CD14-positive monocyte (primary cell): ENCODE data around the gene KIF26B. TPM values are rescaled to one million over a fixed set of nuclear protein-coding genes. Genes with fewer than 3 reads are reported as not detected.

ENCODE experiments used
- DNase-seq, 3 donors: peaks; one replicate each; pipeline ENCODE4 v3.0.0-alpha.2; 2011 to 2022
- H2AFZ ChIP-seq: 2 replicates; pipeline ENCODE4 v1.6.0; 2012; ENCODE audit warnings: mild to moderate bottlenecking, low read depth, low read length, inconsistent platforms; ENCODE audit not compliant: insufficient read depth, poor library complexity, severe bottlenecking
- H3K27ac ChIP-seq, 2 donors: 1 replicate in 1 of 2; 2 replicates in 1 of 2; pipeline ENCODE4 v1.5.1; 2012 to 2013; ENCODE audit warnings: low read length in 2 of 2, control low read depth in 1 of 2, inconsistent platforms in 1 of 2, low read depth in 1 of 2, mild to moderate bottlenecking in 1 of 2
- H3K27me3 ChIP-seq, 2 donors: one replicate each; pipeline versions ENCODE4 v1.6.0 to v1.6.1; 2011 to 2013; ENCODE audit warnings: low read length in 2 of 2; ENCODE audit not compliant: control insufficient read depth in 2 of 2, insufficient read depth in 2 of 2
- H3K36me3 ChIP-seq, 2 donors: replicated peaks in 1 of 2; 1 replicate in 1 of 2; 2 replicates in 1 of 2; pipeline versions ENCODE4 v1.5.1 to v1.6.1; 2012 to 2013; ENCODE audit warnings: low read length in 2 of 2, control low read depth in 1 of 2, inconsistent platforms in 1 of 2, mild to moderate bottlenecking in 1 of 2; ENCODE audit not compliant: insufficient read depth in 2 of 2, control insufficient read depth in 1 of 2
- H3K4me1 ChIP-seq, 2 donors: 1 replicate in 1 of 2; 2 replicates in 1 of 2; pipeline versions ENCODE4 v1.5.1 to v1.6.1; 2012 to 2013; ENCODE audit warnings: low read length in 2 of 2, control low read depth in 1 of 2, inconsistent platforms in 1 of 2, mild to moderate bottlenecking in 1 of 2, moderate library complexity in 1 of 2; ENCODE audit not compliant: insufficient read depth in 2 of 2, control insufficient read depth in 1 of 2
- H3K4me2 ChIP-seq: replicated peaks from 2 replicates; pipeline ENCODE3; 2012; ENCODE audit warnings: low read length, moderate library complexity, mild to moderate bottlenecking; ENCODE audit not compliant: poor library complexity, severe bottlenecking; ENCODE audit errors: extremely low read depth
- H3K4me3 ChIP-seq, 3 experiments: fragments of 200-600 bp in 1 of 3; sonication (generic) in 1 of 3; replicated peaks in 1 of 3; 1 replicate in 2 of 3; 2 replicates in 1 of 3; pipeline ENCODE4 v1.5.1; 2011 to 2013; ENCODE audit warnings: low read length in 3 of 3, mild to moderate bottlenecking in 3 of 3, control low read depth in 2 of 3, low read depth in 2 of 3, inconsistent platforms in 1 of 3, moderate library complexity in 1 of 3
- H3K79me2 ChIP-seq: 2 replicates; pipeline ENCODE4 v1.6.0; 2012; ENCODE audit warnings: mild to moderate bottlenecking, control low read depth, inconsistent platforms, low read length, moderate library complexity; ENCODE audit not compliant: insufficient read depth
- H3K9ac ChIP-seq: 2 replicates; pipeline ENCODE4 v1.6.0; 2017; ENCODE audit warnings: low read length, mild to moderate bottlenecking; ENCODE audit not compliant: insufficient read depth, poor library complexity, severe bottlenecking
- H3K9me3 ChIP-seq, 2 donors: replicated peaks in 1 of 2; 1 replicate in 1 of 2; 2 replicates in 1 of 2; pipeline versions ENCODE4 v1.5.1 to v1.6.1; 2012 to 2013; ENCODE audit warnings: low read length in 2 of 2, control low read depth in 1 of 2; ENCODE audit not compliant: control insufficient read depth in 1 of 2, insufficient read depth in 1 of 2
- H4K20me1 ChIP-seq: 2 replicates; pipeline ENCODE4 v1.6.0; 2012; ENCODE audit warnings: mild to moderate bottlenecking, low read length, control low read depth, moderate library complexity; ENCODE audit not compliant: insufficient read depth
- H3K27ac Mint-ChIP-seq, 7 donors: one replicate each; pipeline ENCODE4 v1.8.0; 2020; ENCODE audit warnings: mild to moderate bottlenecking in 7 of 7, mixed read lengths in 7 of 7, moderate library complexity in 6 of 7, inconsistent platforms in 2 of 7
- H3K27me3 Mint-ChIP-seq, 3 donors: one replicate each; pipeline ENCODE4 v1.8.0; 2021 to 2022; ENCODE audit warnings: low read depth in 3 of 3, mild to moderate bottlenecking in 3 of 3, mixed read lengths in 3 of 3, moderate library complexity in 3 of 3, inconsistent platforms in 1 of 3
- H3K36me3 Mint-ChIP-seq, 2 donors: one replicate each; pipeline ENCODE4 v1.8.0; 2020; ENCODE audit warnings: mixed read lengths in 2 of 2, inconsistent platforms in 1 of 2, mild to moderate bottlenecking in 1 of 2
- H3K4me1 Mint-ChIP-seq: one replicate; pipeline ENCODE4 v1.8.0; 2020; ENCODE audit warnings: mild to moderate bottlenecking, mixed read lengths
- H3K4me3 Mint-ChIP-seq, 2 donors: one replicate each; pipeline ENCODE4 v1.8.0; 2020; ENCODE audit warnings: mild to moderate bottlenecking in 2 of 2, mixed read lengths in 2 of 2, moderate library complexity in 1 of 2
- H3K9me3 Mint-ChIP-seq, 7 donors: one replicate each; pipeline ENCODE4 v1.8.0; 2020 to 2022; ENCODE audit warnings: mixed read lengths in 7 of 7, mild to moderate bottlenecking in 6 of 7, moderate library complexity in 6 of 7, inconsistent platforms in 2 of 7
- CTCF ChIP-seq: fragments of 200-600 bp; IDR thresholded peaks from one replicate; pipeline ENCODE4 v1.8.0; 2022; ENCODE audit warnings: antibody characterized with exemption, mild to moderate bottlenecking
- WGBS: methylation state at CpG from one replicate; pipeline ENCODE4 v1.1.5; 2013; ENCODE audit warnings: missing lambda C conversion rate; ENCODE audit not compliant: insufficient coverage; 5-methylcytosine and 5-hydroxymethylcytosine counted together
- intact Hi-C, 2 donors: fragments of 100-400 bp; cut with micrococcal nuclease; formaldehyde crosslinking; loops; one replicate each; pipeline versions ENCODE4 v1.15.0 to v1.15.1; 2023
- polyA plus RNA-seq, 3 donors: library from polyadenylated mRNA; depleted of rRNA in 1 of 3; unstranded in 2 of 3; stranded (reverse) in 1 of 3; fragments of 300-500 nt in 2 of 3; fragments of >200 nt in 1 of 3; fragmentation: Illumina TruSeq in 2 of 3; gene quantifications; 1 replicate in 2 of 3; 2 replicates in 1 of 3; pipeline ENCODE4 v1.2.3, GENCODE V29; 2012 to 2021

Gene KIF26B
- polyA plus RNA-seq, 3 donors: 0.01 to 0.05 TPM; not detected in 1

GRCh38 chr1:245177071-245177900 lies 22.5 kb downstream of the KIF26B start:
- H3K9me3 ChIP-seq: no peaks in the 10 kb centered on the region
- Mint-ChIP-seq H3K9me3 (peaks cover 0 to 3% (median under 1%) of the 10 kb centered on the region in 7 donors), H3K27me3 (peaks cover 2 to 24% (median 15%) of the 10 kb centered on the region in 3 donors), H3K36me3 (no peaks in the 10 kb centered on the region), H3K27ac (no peak overlapping the region), H3K4me1 (no peaks in the 10 kb centered on the region), H3K4me3 (no peak overlapping the region)
- H3K27me3 ChIP-seq: no peaks in the 10 kb centered on the region
- no peak overlapping the region for H3K27ac ChIP-seq
- DNase-seq: no peak
- H3K79me2 ChIP-seq: no peaks in the 10 kb centered on the region
- no peaks in the 10 kb centered on the region for H3K4me1 ChIP-seq
- no peak overlapping the region for H3K4me2 ChIP-seq
- no peak overlapping the region for H3K4me3 ChIP-seq
- H4K20me1 ChIP-seq: no peaks in the 10 kb centered on the region
- H3K36me3 ChIP-seq: no peaks in the 10 kb centered on the region
- 96% methylated on average over 6 of the region's 10 CpGs for WGBS
- no peak for TF ChIP-seq CTCF
- H2AFZ ChIP-seq: no peak overlapping the region
- intact Hi-C loops: no loop called here
- no peak overlapping the region for H3K9ac ChIP-seq

- Histone ChIP-seq H3K27ac (no peak overlapping the region), H3K9ac (no peak overlapping the region), H3K36me3 (no peaks in the 10 kb centered on the region), H3K9me3 (no peaks in the 10 kb centered on the region), H3K4me3 (no peak overlapping the region), H2AFZ (no peak overlapping the region), H3K4me2 (no peak overlapping the region), H4K20me1 (no peaks in the 10 kb centered on the region), H3K27me3 (peaks cover 0 to 2% of the 10 kb centered on the region in 2 donors), H3K4me1 (no peaks in the 10 kb centered on the region), H3K79me2 (no peaks in the 10 kb centered on the region)
- 77% methylated on average over 8 of the region's 9 CpGs for whole genome bisulfite sequencing
- Mint-ChIP-seq H3K4me3 (no peak overlapping the region), H3K4me1 (no peaks in the 10 kb centered on the region), H3K36me3 (no peaks in the 10 kb centered on the region), H3K27me3 (peaks cover 2 to 16% (median 12%) of the 10 kb centered on the region in 3 donors), H3K27ac (no peak overlapping the region), H3K9me3 (peaks cover 0 to 1% (median 0%) of the 10 kb centered on the region in 7 donors)
- DNase-seq: no peak
- no peak for TF ChIP-seq CTCF
- intact Hi-C loops: no loop called here
These were observed 24.9 kb downstream of the KIF26B start for GRCh38 chr1:245179706-245180105.
